ENCODE measurements around the gene NBPF6. TPM values are rescaled to one million over a fixed set of nuclear protein-coding genes. Genes with fewer than 3 reads are reported as not detected.
"Not testable (repeated sequence)": the region's sequence is repeated elsewhere in the genome, so short reads cannot be mapped to it uniquely, and the experiment has no call there.

NBPF6 gene
- total RNA-seq, 1 donor from 2014 or later = not detected

DNA sequence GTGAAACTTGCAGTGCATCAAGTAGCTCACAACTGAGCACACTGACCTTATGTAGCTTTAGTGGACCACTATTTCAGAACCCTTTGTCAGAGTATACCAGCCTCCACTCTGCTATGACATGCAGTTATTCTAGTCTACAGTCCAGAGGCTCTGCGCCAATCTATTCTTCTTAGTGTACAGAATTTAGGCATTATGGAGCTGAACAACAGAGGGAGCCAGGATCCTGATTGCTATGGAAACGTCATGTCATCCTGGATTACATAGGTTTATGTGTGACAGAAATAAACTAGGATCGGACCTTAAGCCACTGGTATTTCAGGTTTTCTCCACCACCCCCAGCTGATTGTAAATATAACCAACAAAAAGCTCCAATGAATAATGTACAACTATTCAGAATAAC, 61.6 kb downstream of the NBPF6 start:
- Histone ChIP-seq H2AFZ (ENCODE audit: low read depth, low read length) (no peak overlapping the region), H3K79me2 (ENCODE audit: insufficient read depth, low read length) (no peaks in the 10 kb centered on the region), H3K36me3 (ENCODE audit: insufficient read depth, low read length) (no peaks in the 10 kb centered on the region), H4K20me1 (ENCODE audit: insufficient read depth, low read length) (no peaks in the 10 kb centered on the region), H3K4me3 (ENCODE audit: insufficient read depth, low read depth, low read length) (no peak overlapping the region), H3K27ac (ENCODE audit: low read depth, low read length) (no peak overlapping the region), H3K9ac (ENCODE audit: low read length) (no peak overlapping the region), H3K9me3 (ENCODE audit: insufficient read depth, low read depth, low read length) (no peaks in the 10 kb centered on the region), H3K27me3 (ENCODE audit: insufficient read depth, low read length) (peaks cover 3% of the 10 kb centered on the region), H3K4me2 (ENCODE audit: low read length) (no peak overlapping the region), H3K4me1 (ENCODE audit: insufficient read depth, low read length) (no peaks in the 10 kb centered on the region)
- TF ChIP-seq CTCF (IDR thresholded peaks at IDR 0.05; ENCODE audit: insufficient read depth, low read depth, low read length) (no peak), EZH2 (IDR thresholded peaks at IDR 0.05; ENCODE audit: insufficient read depth, low read length) (no peak)
- Mint-ChIP-seq H3K36me3 (ENCODE audit: low read depth, unreplicated experiment) (no peaks in the 10 kb centered on the region), H3K9me3 (ENCODE audit: unreplicated experiment) (no peaks in the 10 kb centered on the region), H3K27me3 (ENCODE audit: low read depth, unreplicated experiment) (peaks cover 3% of the 10 kb centered on the region), H3K4me3 (ENCODE audit: unreplicated experiment) (no peak overlapping the region), H3K4me1 (ENCODE audit: low read depth, unreplicated experiment) (no peaks in the 10 kb centered on the region), H3K27ac (ENCODE audit: unreplicated experiment) (no peak overlapping the region)
- DNase-seq (ENCODE audit: low read depth) (no peak), FAIRE-seq (no peak)

DNA sequence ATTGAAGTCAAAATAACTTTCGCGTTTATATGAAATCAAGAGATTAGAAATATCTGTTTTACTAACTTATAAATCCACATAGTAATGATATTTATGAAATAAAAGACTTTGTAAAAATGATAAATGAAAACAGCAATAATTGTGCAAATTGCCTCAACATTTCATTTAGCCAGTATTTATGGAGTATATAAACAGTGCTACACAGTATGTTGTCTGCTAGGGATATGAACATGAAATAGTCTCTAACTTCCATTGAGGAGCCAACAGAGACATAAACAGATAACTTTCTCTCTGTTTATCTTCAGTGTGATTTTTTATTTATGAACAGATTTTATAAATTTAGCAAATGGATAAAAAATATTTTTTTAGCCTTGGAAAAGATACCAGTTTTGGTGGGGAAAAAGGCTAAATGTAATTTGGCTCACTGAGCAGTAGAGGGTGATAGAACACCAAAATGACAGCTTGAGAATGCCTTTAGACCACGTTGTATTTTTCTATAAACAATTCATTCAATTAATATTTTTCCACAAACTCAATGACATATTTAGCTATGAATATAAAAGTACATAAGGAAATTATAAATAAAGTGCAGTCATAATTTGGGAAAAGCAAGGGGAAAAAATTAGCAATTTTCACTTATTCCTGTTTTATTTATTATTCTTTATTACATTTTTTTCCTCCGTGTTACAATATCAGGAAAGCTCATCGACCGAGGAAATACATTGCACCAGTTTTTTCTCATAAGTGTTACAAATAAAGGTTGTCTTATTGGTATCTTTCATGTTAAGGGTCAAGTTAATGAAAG, 62.3 kb downstream of the NBPF6 start:
- no peak overlapping the region for H3K4me3 Mint-ChIP-seq (ENCODE audit: unreplicated experiment)
- H3K27me3 Mint-ChIP-seq (ENCODE audit: low read depth, unreplicated experiment) = peaks cover 3% of the 10 kb centered on the region
- H3K4me2 ChIP-seq (ENCODE audit: low read length) = no peak overlapping the region
- no peak overlapping the region for H2AFZ ChIP-seq (ENCODE audit: low read depth, low read length)
- H3K36me3 ChIP-seq (ENCODE audit: insufficient read depth, low read length) = no peaks in the 10 kb centered on the region
- DNase-seq (ENCODE audit: low read depth) (peak; percentile 12), FAIRE-seq (no peak)
- no peaks in the 10 kb centered on the region for H3K4me1 ChIP-seq (ENCODE audit: insufficient read depth, low read length)
- no peak overlapping the region for H3K27ac ChIP-seq (ENCODE audit: low read depth, low read length)
- no peak overlapping the region for H3K9ac ChIP-seq (ENCODE audit: low read length)
- H3K4me1 Mint-ChIP-seq (ENCODE audit: low read depth, unreplicated experiment) = no peaks in the 10 kb centered on the region
- H3K27me3 ChIP-seq (ENCODE audit: insufficient read depth, low read length) = peaks cover 3% of the 10 kb centered on the region
- no peaks in the 10 kb centered on the region for H3K36me3 Mint-ChIP-seq (ENCODE audit: low read depth, unreplicated experiment)
- no peak overlapping the region for H3K27ac Mint-ChIP-seq (ENCODE audit: unreplicated experiment)
- no peaks in the 10 kb centered on the region for H3K9me3 ChIP-seq (ENCODE audit: insufficient read depth, low read depth, low read length)
- TF ChIP-seq CTCF (IDR thresholded peaks at IDR 0.05; ENCODE audit: insufficient read depth, low read depth, low read length) = peak; percentile 89
- no peak for TF ChIP-seq EZH2 (IDR thresholded peaks at IDR 0.05; ENCODE audit: insufficient read depth, low read length)
- H3K4me3 ChIP-seq (ENCODE audit: insufficient read depth, low read depth, low read length) = no peak overlapping the region
- no peaks in the 10 kb centered on the region for H3K9me3 Mint-ChIP-seq (ENCODE audit: unreplicated experiment)
- H4K20me1 ChIP-seq (ENCODE audit: insufficient read depth, low read length) = no peaks in the 10 kb centered on the region
- no peaks in the 10 kb centered on the region for H3K79me2 ChIP-seq (ENCODE audit: insufficient read depth, low read length)

DNA sequence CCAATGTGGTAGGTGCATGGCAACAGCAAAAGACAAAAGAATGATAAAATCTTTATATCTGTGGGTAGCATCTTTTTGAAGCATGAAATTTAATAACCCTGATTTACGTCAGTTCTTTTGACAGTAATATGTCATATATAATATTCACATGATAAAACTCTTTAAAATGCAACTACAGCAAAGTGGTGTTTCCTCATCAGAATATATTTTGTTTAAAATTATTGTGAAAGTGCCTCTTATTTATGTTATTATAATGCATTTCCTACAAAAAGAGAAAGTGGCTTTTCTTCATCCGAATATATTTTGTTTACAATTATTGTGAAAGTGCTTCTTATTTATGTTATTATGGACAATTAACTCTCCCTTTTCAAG, 62.9 kb downstream of the NBPF6 start:
- Histone ChIP-seq H3K27me3 (ENCODE audit: insufficient read depth, low read length) (peaks cover 3% of the 10 kb centered on the region), H3K27ac (ENCODE audit: low read depth, low read length) (no peak overlapping the region), H3K79me2 (ENCODE audit: insufficient read depth, low read length) (no peaks in the 10 kb centered on the region), H3K4me1 (ENCODE audit: insufficient read depth, low read length) (no peaks in the 10 kb centered on the region), H3K4me3 (ENCODE audit: insufficient read depth, low read depth, low read length) (no peak overlapping the region), H3K9me3 (ENCODE audit: insufficient read depth, low read depth, low read length) (no peaks in the 10 kb centered on the region), H3K4me2 (ENCODE audit: low read length) (no peak overlapping the region), H3K36me3 (ENCODE audit: insufficient read depth, low read length) (no peaks in the 10 kb centered on the region), H4K20me1 (ENCODE audit: insufficient read depth, low read length) (no peaks in the 10 kb centered on the region), H2AFZ (ENCODE audit: low read depth, low read length) (no peak overlapping the region), H3K9ac (ENCODE audit: low read length) (no peak overlapping the region)
- Mint-ChIP-seq H3K27me3 (ENCODE audit: low read depth, unreplicated experiment) (peaks cover 3% of the 10 kb centered on the region), H3K9me3 (ENCODE audit: unreplicated experiment) (no peaks in the 10 kb centered on the region), H3K4me1 (ENCODE audit: low read depth, unreplicated experiment) (no peaks in the 10 kb centered on the region), H3K27ac (ENCODE audit: unreplicated experiment) (no peak overlapping the region), H3K36me3 (ENCODE audit: low read depth, unreplicated experiment) (no peaks in the 10 kb centered on the region), H3K4me3 (ENCODE audit: unreplicated experiment) (no peak overlapping the region)
- no peak for FAIRE-seq
- TF ChIP-seq CTCF (IDR thresholded peaks at IDR 0.05; ENCODE audit: insufficient read depth, low read depth, low read length) (no peak), EZH2 (IDR thresholded peaks at IDR 0.05; ENCODE audit: insufficient read depth, low read length) (no peak)
- no peak for DNase-seq (ENCODE audit: low read depth)

DNA sequence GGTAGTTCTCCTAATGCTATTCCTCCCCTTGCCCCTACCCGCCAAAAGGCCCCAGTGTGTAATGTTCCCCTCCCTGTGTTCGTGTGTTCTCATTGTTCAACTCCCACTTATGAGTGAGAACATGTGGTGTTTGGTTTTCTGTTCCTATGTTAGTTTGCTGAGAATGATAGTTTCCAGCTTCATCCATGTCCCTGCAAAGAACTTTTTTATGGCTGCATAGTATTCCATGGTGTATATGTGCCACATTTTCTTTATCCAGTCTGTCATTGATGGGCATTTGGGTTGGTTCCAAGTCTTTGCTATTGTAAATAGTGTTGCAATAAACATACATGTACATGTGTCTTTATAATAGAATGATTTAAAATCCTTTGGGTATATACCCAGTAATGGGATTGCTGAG, 63.8 kb downstream of the NBPF6 start:
- H4K20me1 ChIP-seq (ENCODE audit: insufficient read depth, low read length); H3K4me2 ChIP-seq (ENCODE audit: low read length); H3K4me1 ChIP-seq (ENCODE audit: insufficient read depth, low read length); H3K9me3 ChIP-seq (ENCODE audit: insufficient read depth, low read depth, low read length); FAIRE-seq; DNase-seq (ENCODE audit: low read depth); H3K9me3 Mint-ChIP-seq (ENCODE audit: unreplicated experiment); H3K4me1 Mint-ChIP-seq (ENCODE audit: low read depth, unreplicated experiment); H3K27ac Mint-ChIP-seq (ENCODE audit: unreplicated experiment); H3K4me3 Mint-ChIP-seq (ENCODE audit: unreplicated experiment); H3K4me3 ChIP-seq (ENCODE audit: insufficient read depth, low read depth, low read length); H3K36me3 ChIP-seq (ENCODE audit: insufficient read depth, low read length); H3K9ac ChIP-seq (ENCODE audit: low read length); H3K79me2 ChIP-seq (ENCODE audit: insufficient read depth, low read length); H3K27me3 Mint-ChIP-seq (ENCODE audit: low read depth, unreplicated experiment); H2AFZ ChIP-seq (ENCODE audit: low read depth, low read length); H3K27ac ChIP-seq (ENCODE audit: low read depth, low read length); H3K27me3 ChIP-seq (ENCODE audit: insufficient read depth, low read length); H3K36me3 Mint-ChIP-seq (ENCODE audit: low read depth, unreplicated experiment): not testable (repeated sequence)

All from astrocyte (in vitro differentiated cells and primary cell).